T-helper 1 cell treated with Interleukin-12 subunit alpha and Interleukin-12 subunit beta and Interleukin-4 antibody, amounts not matched to agents 30 μg/mL and 1 μg/mL, for 36 hours (primary cell): Measurements from ENCODE around the gene AP1B1.

Experiments
- H3K27ac Mint-ChIP-seq: one replicate; pipeline ENCODE4 v1.8.0; 2021; ENCODE audit warnings: mild to moderate bottlenecking, mixed read lengths
- H3K27me3 Mint-ChIP-seq: one replicate; pipeline ENCODE4 v1.8.0; 2021; ENCODE audit warnings: low read depth, mixed read lengths
- H3K36me3 Mint-ChIP-seq: one replicate; pipeline ENCODE4 v1.8.0; 2021; ENCODE audit warnings: low read depth, mixed read lengths
- H3K4me1 Mint-ChIP-seq: one replicate; pipeline ENCODE4 v1.8.0; 2021; ENCODE audit warnings: low read depth, mixed read lengths
- H3K4me3 Mint-ChIP-seq: one replicate; pipeline ENCODE4 v1.8.0; 2021; ENCODE audit warnings: mild to moderate bottlenecking, moderate library complexity, mixed read lengths
- H3K9me3 Mint-ChIP-seq: one replicate; pipeline ENCODE4 v1.8.0; 2021; ENCODE audit warnings: mixed read lengths

The AP1B1 gene

GRCh38 chr22:29397791-29398190 lies 9.4 kb upstream of the AP1B1 start:
- H3K27me3 Mint-ChIP-seq: peaks cover 37% of the 10 kb centered on the region
- no peaks in the 10 kb centered on the region for H3K9me3 Mint-ChIP-seq
- no peaks in the 10 kb centered on the region for H3K36me3 Mint-ChIP-seq
- no peak overlapping the region for H3K4me3 Mint-ChIP-seq
- H3K4me1 Mint-ChIP-seq: peaks cover 11% of the 10 kb centered on the region
- no peak overlapping the region for H3K27ac Mint-ChIP-seq

GRCh38 chr22:29396126-29396525 lies 7.8 kb upstream of the AP1B1 start:
- H3K4me1 Mint-ChIP-seq: peaks cover 8% of the 10 kb centered on the region
- H3K9me3 Mint-ChIP-seq: no peaks in the 10 kb centered on the region
- H3K27ac Mint-ChIP-seq: no peak overlapping the region
- no peaks in the 10 kb centered on the region for H3K36me3 Mint-ChIP-seq
- H3K27me3 Mint-ChIP-seq: peaks cover 25% of the 10 kb centered on the region
- H3K4me3 Mint-ChIP-seq: no peak overlapping the region

GRCh38 chr22:29394931-29395581 lies 6.7 kb upstream of the AP1B1 start:
- Mint-ChIP-seq H3K27me3 (peaks cover 16% of the 10 kb centered on the region), H3K9me3 (no peaks in the 10 kb centered on the region), H3K36me3 (no peaks in the 10 kb centered on the region), H3K4me1 (peaks cover 8% of the 10 kb centered on the region), H3K4me3 (no peak overlapping the region), H3K27ac (no peak overlapping the region)

- no peaks in the 10 kb centered on the region for H3K36me3 Mint-ChIP-seq
- H3K27me3 Mint-ChIP-seq: peaks cover 7% of the 10 kb centered on the region
- H3K4me1 Mint-ChIP-seq: peaks cover 10% of the 10 kb centered on the region
- H3K9me3 Mint-ChIP-seq: no peaks in the 10 kb centered on the region
- no peak overlapping the region for H3K4me3 Mint-ChIP-seq
- no peak overlapping the region for H3K27ac Mint-ChIP-seq
These were observed 4.7 kb upstream of the AP1B1 start for GRCh38 chr22:29393019-29393608.

- H3K4me3 Mint-ChIP-seq: no peak overlapping the region
- no peaks in the 10 kb centered on the region for H3K9me3 Mint-ChIP-seq
- H3K27ac Mint-ChIP-seq: no peak overlapping the region
- H3K27me3 Mint-ChIP-seq: peaks cover 7% of the 10 kb centered on the region
- peaks cover 20% of the 10 kb centered on the region for H3K4me1 Mint-ChIP-seq
- peaks cover 4% of the 10 kb centered on the region for H3K36me3 Mint-ChIP-seq
These were observed 3.2 kb upstream of the AP1B1 start for GRCh38 chr22:29391546-29391945.

- Mint-ChIP-seq H3K27me3 (no peaks in the 10 kb centered on the region), H3K36me3 (peaks cover 4% of the 10 kb centered on the region), H3K27ac (no peak overlapping the region), H3K4me1 (peaks cover 29% of the 10 kb centered on the region), H3K4me3 (no peak overlapping the region), H3K9me3 (no peaks in the 10 kb centered on the region)
These were observed 1.9 kb upstream of the AP1B1 start for GRCh38 chr22:29390270-29390669.

GRCh38 chr22:29388759-29389090 lies 355 bp upstream of the AP1B1 start:
- no peaks in the 10 kb centered on the region for H3K9me3 Mint-ChIP-seq
- H3K4me1 Mint-ChIP-seq: peaks cover 26% of the 10 kb centered on the region
- no peaks in the 10 kb centered on the region for H3K27me3 Mint-ChIP-seq
- peak overlapping the region; percentile 82 for H3K27ac Mint-ChIP-seq
- peak overlapping the region; percentile 91 for H3K4me3 Mint-ChIP-seq
- H3K36me3 Mint-ChIP-seq: peaks cover 10% of the 10 kb centered on the region

GRCh38 chr22:29386708-29387107 lies 1.7 kb downstream of the AP1B1 start:
- peaks cover 35% of the 10 kb centered on the region for H3K4me1 Mint-ChIP-seq
- no peaks in the 10 kb centered on the region for H3K27me3 Mint-ChIP-seq
- H3K4me3 Mint-ChIP-seq: peak overlapping the region; percentile 53
- H3K27ac Mint-ChIP-seq: peak overlapping the region; percentile 31
- H3K36me3 Mint-ChIP-seq: peaks cover 14% of the 10 kb centered on the region
- no peaks in the 10 kb centered on the region for H3K9me3 Mint-ChIP-seq

- Mint-ChIP-seq H3K27ac (no peak overlapping the region), H3K4me3 (no peak overlapping the region)
These were observed 2.6 kb downstream of the AP1B1 start for GRCh38 chr22:29385748-29386147.

GRCh38 chr22:29385151-29385704 lies 3.1 kb downstream of the AP1B1 start:
- peaks cover 43% of the 10 kb centered on the region for H3K4me1 Mint-ChIP-seq
- H3K9me3 Mint-ChIP-seq: no peaks in the 10 kb centered on the region
- peaks cover 16% of the 10 kb centered on the region for H3K36me3 Mint-ChIP-seq
- H3K27ac Mint-ChIP-seq: peak overlapping the region; percentile 64
- no peaks in the 10 kb centered on the region for H3K27me3 Mint-ChIP-seq
- no peak overlapping the region for H3K4me3 Mint-ChIP-seq

More at GRCh38 chr22:29385748-29386147, 2.6 kb downstream of the AP1B1 start:
- Mint-ChIP-seq H3K27me3 (no peaks in the 10 kb centered on the region), H3K4me1 (peaks cover 38% of the 10 kb centered on the region), H3K9me3 (no peaks in the 10 kb centered on the region), H3K36me3 (peaks cover 16% of the 10 kb centered on the region)

GRCh38 chr22:29383740-29384139 lies 4.6 kb downstream of the AP1B1 start:
- peaks cover 16% of the 10 kb centered on the region for H3K36me3 Mint-ChIP-seq
- no peak overlapping the region for H3K27ac Mint-ChIP-seq
- peaks cover 48% of the 10 kb centered on the region for H3K4me1 Mint-ChIP-seq
- no peaks in the 10 kb centered on the region for H3K27me3 Mint-ChIP-seq
- H3K9me3 Mint-ChIP-seq: no peaks in the 10 kb centered on the region
- no peak overlapping the region for H3K4me3 Mint-ChIP-seq

GRCh38 chr22:29382580-29383302 lies 5.6 kb downstream of the AP1B1 start:
- peaks cover 45% of the 10 kb centered on the region for H3K4me1 Mint-ChIP-seq
- H3K27ac Mint-ChIP-seq: no peak overlapping the region
- H3K4me3 Mint-ChIP-seq: no peak overlapping the region
- no peaks in the 10 kb centered on the region for H3K9me3 Mint-ChIP-seq
- H3K27me3 Mint-ChIP-seq: no peaks in the 10 kb centered on the region
- H3K36me3 Mint-ChIP-seq: peaks cover 15% of the 10 kb centered on the region

- H3K36me3 Mint-ChIP-seq: peaks cover 25% of the 10 kb centered on the region
- H3K4me1 Mint-ChIP-seq: peaks cover 43% of the 10 kb centered on the region
- no peaks in the 10 kb centered on the region for H3K9me3 Mint-ChIP-seq
- no peaks in the 10 kb centered on the region for H3K27me3 Mint-ChIP-seq
- H3K27ac Mint-ChIP-seq: peak overlapping the region; percentile 22
- no peak overlapping the region for H3K4me3 Mint-ChIP-seq
These were observed 7.5 kb downstream of the AP1B1 start for GRCh38 chr22:29380856-29381255.

- H3K27ac Mint-ChIP-seq: peak overlapping the region; percentile 22
- no peaks in the 10 kb centered on the region for H3K9me3 Mint-ChIP-seq
- peaks cover 29% of the 10 kb centered on the region for H3K36me3 Mint-ChIP-seq
- H3K4me1 Mint-ChIP-seq: peaks cover 40% of the 10 kb centered on the region
- no peaks in the 10 kb centered on the region for H3K27me3 Mint-ChIP-seq
- no peak overlapping the region for H3K4me3 Mint-ChIP-seq
These were observed 8.2 kb downstream of the AP1B1 start for GRCh38 chr22:29380032-29380781.
